T-helper 1 cell treated with Interleukin-12 subunit alpha and Interleukin-12 subunit beta and Interleukin-4 antibody, amounts not matched to agents 30 μg/mL and 1 μg/mL, for 36 hours (primary cell): ENCODE results near the gene FGF22.
A peak's percentile ranks its signal among the peaks of the same experiment; 100 is the strongest.
"Not testable (repeated sequence)": the region's sequence is repeated elsewhere in the genome, so short reads cannot be mapped to it uniquely, and the experiment has no call there.

Experiments used
- H3K27ac Mint-ChIP-seq: one replicate; pipeline ENCODE4 v1.8.0; 2021; ENCODE audit warnings: mild to moderate bottlenecking, mixed read lengths
- H3K27me3 Mint-ChIP-seq: one replicate; pipeline ENCODE4 v1.8.0; 2021; ENCODE audit warnings: low read depth, mixed read lengths
- H3K36me3 Mint-ChIP-seq: one replicate; pipeline ENCODE4 v1.8.0; 2021; ENCODE audit warnings: low read depth, mixed read lengths
- H3K4me1 Mint-ChIP-seq: one replicate; pipeline ENCODE4 v1.8.0; 2021; ENCODE audit warnings: low read depth, mixed read lengths
- H3K4me3 Mint-ChIP-seq: one replicate; pipeline ENCODE4 v1.8.0; 2021; ENCODE audit warnings: mild to moderate bottlenecking, moderate library complexity, mixed read lengths
- H3K9me3 Mint-ChIP-seq: one replicate; pipeline ENCODE4 v1.8.0; 2021; ENCODE audit warnings: mixed read lengths

FGF22 gene

DNA sequence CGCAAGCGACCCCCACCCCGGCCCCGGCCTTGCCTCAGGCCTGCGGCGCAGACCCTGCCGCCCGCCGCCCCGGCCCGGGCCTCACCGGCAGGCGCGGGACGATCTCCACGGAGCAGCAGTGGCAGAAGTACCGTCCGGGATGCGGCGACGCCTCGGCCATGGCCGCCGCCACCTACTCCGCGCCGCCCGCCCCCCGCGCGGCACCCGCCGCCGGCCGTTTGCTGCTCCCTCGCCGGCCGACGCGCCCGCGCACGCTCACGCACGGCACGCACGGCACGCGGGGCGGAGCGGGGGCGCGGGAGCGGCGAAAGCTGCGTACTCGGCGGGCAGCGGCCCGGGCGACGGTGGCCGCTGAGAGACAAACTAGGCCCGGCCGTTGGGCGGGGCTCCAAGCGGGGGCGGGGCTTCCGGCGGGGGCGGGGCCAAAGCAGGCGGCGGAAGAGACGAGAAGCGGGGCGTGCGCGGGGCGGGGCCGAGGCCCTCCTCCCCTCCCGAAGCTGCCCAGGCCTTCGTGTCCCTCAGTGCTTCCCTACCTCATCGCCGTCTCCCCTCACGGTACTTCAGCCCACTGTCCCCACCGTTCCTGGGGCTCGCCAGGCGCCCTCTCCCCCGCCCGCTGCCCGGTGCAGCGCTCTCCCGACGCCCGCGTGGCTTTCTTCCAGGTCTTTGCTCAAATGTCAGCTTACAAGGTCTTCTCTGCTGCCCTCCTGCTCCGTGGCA, 23.4 kb downstream of the FGF22 start, which contains the start of gene RNF126:
Gene RNF126 (minus strand): TSS at position 253 of the 720 bp plus-strand sequence. CDS start 93 bp downstream, at position 160.
- Mint-ChIP-seq H3K9me3 (no peaks in the 10 kb centered on the region), H3K4me1 (peaks cover 15% of the 10 kb centered on the region), H3K36me3 (peaks cover 9% of the 10 kb centered on the region), H3K27ac (peak within 1 kb of the TSS; percentile 96), H3K27me3 (peaks cover 3% of the 10 kb centered on the region), H3K4me3 (peak within 1 kb of the TSS; percentile 98)

DNA sequence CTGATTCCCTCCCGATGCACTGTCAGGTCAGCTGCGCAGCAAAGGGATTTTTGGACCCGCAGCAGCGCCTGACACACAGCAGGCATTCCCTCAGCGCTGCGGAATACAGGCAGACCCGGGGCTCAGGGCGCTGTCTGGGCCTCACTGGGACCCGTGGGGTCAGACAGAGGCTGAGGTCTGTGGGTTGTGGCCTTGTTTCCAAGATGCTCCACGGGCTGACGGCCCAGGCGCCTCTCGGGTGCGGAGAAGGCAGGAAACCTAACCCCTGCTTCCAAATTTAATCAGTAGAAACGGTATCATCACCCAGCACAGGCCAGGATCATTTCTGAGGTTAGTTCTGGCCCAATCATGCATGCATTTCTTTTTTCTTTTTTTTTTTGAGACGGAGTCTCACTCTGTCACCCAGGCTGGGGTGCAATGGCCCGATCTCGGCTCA, 24.0 kb downstream of the FGF22 start:
- Mint-ChIP-seq H3K27me3 (peaks cover 8% of the 10 kb centered on the region), H3K4me1 (peaks cover 15% of the 10 kb centered on the region), H3K4me3 (peak overlapping the region; percentile 78), H3K9me3 (no peaks in the 10 kb centered on the region), H3K36me3 (peaks cover 9% of the 10 kb centered on the region), H3K27ac (peak overlapping the region; percentile 85)

DNA sequence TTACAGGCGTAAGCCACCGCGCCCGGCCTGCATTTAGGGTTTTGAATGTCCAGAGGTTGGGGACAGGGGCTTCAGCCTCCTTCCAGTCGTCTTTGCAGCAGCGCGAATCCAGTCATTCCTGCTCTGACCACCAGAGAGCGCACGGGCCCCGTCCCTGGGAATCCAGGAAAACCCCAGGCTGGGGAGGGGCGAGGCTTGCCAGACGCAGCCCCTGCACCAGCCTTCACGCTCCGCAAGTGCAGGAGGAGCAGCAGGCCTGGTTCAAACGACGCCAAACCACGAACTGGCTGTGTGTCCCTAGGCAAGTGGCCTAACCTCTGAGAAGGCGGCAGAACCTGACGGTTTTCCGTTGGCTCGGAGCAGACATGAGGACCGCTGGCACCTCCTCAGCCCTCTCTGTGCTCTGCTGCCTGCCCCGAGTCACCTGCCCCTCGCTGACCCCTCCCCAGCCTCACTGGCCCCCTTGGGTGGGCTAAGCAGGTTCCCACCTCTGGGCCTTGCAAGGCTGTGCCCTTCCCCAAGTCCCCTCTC, 25.3 kb downstream of the FGF22 start:
- Mint-ChIP-seq H3K36me3 (peaks cover 9% of the 10 kb centered on the region), H3K9me3 (no peaks in the 10 kb centered on the region), H3K4me3 (peak overlapping the region; percentile 10), H3K4me1 (peaks cover 12% of the 10 kb centered on the region), H3K27me3 (peaks cover 14% of the 10 kb centered on the region), H3K27ac (peak overlapping the region; percentile 41)

DNA sequence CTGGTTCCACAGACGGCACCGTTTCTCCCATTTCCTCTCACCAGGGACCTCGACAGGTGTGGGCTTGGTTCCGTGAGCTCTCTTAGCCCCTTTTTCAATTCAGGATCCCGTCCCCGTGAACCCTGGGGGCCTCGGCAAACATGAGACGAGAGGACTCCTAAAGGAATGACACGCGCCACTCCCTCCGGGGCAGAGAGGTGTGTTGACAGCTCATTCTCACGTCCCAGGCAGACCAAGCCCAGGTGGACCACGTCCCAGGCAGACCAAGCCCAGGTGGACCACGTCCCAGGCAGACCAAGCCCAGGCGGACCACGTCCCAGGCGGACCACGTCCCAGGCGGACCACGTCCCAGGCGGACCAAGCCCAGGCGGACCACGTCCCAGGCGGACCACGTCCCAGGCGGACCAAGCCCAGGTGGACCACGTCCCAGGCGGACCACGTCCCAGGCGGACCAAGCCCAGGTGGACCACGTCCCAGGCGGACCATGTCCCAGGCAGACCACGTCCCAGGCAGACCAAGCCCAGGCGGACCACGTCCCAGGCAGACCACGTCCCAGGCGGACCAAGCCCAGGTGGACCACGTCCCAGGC, 27.4 kb downstream of the FGF22 start:
- H3K27ac Mint-ChIP-seq, H3K4me3 Mint-ChIP-seq, H3K4me1 Mint-ChIP-seq, H3K36me3 Mint-ChIP-seq, H3K9me3 Mint-ChIP-seq: not testable (repeated sequence)
- H3K27me3 Mint-ChIP-seq = peaks cover 14% of the 10 kb centered on the region

DNA sequence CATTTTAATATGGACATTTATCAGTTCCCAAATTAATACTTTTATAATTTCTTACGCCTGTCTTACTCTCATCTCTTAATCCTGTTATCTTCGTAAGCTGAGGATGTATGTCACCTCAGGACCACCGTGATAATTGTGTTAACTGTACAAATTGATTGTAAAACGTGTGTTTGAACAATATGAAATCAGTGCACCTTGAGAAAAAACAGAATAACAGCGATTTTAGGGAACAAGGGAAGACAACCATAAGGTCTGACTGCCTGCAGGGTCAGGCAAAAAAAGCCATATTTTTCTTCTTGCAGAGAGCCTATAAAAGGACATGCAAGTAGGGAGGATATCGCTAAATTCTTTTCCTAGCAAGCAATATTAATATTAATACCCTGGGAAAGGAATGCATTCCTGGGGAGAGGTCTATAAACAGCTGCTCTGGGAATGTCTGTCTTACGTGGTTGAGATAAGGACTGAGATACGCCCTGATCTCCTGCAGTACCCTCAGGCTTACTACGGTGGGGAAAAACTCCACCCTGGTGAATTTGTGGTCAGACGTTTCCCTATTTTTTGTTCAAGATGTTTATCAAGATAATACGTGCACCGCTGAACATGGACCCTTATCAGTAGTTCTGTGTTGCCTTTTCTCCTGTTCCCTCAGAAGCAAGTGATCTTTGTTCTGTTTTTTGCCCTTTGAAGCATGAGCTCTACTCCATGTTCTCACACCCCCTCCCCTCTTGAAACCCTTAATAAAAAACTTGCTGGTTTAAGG, 29.2 kb downstream of the FGF22 start:
- H3K4me3 Mint-ChIP-seq, H3K27ac Mint-ChIP-seq, H3K4me1 Mint-ChIP-seq, H3K9me3 Mint-ChIP-seq, H3K36me3 Mint-ChIP-seq: not testable (repeated sequence)
- peaks cover 14% of the 10 kb centered on the region for H3K27me3 Mint-ChIP-seq

DNA sequence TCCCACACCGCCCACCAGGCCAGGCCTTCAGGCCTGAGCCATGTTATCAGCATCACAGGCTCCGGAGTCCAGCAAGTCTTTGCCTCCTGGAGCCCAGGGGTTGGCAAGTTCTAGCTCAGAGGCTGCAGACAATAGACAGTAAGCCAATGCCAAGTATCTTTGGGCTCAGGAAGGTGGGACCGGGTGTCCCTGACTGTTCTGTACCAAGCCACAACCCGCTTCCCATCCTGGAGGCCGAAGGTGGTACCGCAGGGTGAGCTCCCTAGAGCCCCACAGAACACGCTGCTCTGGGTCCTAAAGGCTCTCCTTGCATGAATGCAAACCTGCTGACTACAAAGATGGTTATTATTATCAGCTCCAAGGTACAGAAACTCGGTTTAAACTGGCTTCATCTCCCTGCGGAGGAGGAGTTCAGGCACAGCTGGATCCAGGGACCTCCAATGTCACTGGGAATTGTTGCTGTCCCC, 31.0 kb downstream of the FGF22 start:
- Mint-ChIP-seq H3K9me3 (no peaks in the 10 kb centered on the region), H3K27me3 (peaks cover 22% of the 10 kb centered on the region), H3K27ac (no peak overlapping the region), H3K4me3 (no peak overlapping the region), H3K36me3 (no peaks in the 10 kb centered on the region), H3K4me1 (no peaks in the 10 kb centered on the region)

DNA sequence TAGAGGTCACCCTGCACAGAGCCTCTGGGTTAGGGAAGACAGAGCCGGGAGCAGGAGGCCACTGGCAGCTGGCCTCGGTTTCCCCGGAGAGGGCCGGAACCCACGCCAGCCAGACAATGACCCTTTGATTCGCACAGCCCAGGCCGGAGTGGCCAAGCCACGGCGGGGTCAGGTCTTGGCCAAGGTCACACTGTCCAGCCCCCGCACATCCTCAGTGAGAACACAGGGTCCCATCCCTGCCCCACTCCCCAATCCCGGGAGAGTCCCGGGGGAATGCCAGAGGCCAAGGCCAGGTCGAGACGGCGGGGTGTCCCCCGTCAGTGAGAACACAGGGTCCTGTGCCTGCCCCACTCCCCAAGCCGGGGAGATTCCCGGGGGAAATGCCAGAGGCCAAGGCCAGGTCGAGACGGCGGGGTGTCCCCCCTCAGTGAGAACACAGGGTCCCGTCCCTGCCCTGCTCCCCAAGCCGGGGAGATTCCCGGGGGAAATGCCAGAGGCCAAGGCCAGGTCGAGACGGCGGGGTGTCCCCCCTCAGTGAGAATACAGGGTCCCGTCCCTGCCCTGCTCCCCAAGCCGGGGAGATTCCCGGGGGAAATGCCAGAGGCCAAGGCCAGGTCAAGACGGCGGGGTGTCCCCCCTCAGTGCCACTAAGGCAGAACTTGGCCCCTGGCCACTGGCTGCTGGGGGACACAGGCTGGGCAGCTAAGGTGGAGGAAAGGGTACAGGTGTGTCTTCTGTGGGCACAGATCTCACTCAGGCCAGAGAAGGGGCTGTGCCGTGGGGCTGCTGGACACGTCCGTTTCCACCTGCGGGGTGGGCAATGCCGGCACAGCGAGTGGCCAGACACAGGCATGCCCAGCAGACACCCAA, 34.8 kb downstream of the FGF22 start:
- Mint-ChIP-seq H3K4me1 (no peaks in the 10 kb centered on the region), H3K4me3 (no peak overlapping the region), H3K27ac (no peak overlapping the region), H3K9me3 (no peaks in the 10 kb centered on the region), H3K36me3 (no peaks in the 10 kb centered on the region), H3K27me3 (peaks cover 16% of the 10 kb centered on the region)

DNA sequence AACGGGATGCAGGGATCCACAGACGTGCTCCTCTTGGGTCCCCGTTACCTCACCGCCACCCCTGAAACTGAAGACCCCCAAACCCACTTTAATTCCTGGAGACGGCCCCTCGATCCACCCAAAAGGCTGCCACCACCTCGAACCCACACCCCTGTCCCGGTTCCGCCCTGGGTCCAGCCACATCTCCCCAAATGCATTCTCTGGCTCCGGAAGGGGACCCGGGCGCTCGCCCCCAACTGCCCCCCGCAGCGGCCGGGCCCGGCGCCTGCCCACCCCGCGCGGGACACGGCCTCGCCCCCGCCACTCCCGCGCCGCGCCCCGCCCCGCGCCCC, 36.3 kb downstream of the FGF22 start:
- Mint-ChIP-seq H3K27me3 (peaks cover 16% of the 10 kb centered on the region), H3K4me1 (peaks cover 2% of the 10 kb centered on the region), H3K27ac (no peak overlapping the region), H3K9me3 (no peaks in the 10 kb centered on the region), H3K36me3 (no peaks in the 10 kb centered on the region), H3K4me3 (no peak overlapping the region)

DNA sequence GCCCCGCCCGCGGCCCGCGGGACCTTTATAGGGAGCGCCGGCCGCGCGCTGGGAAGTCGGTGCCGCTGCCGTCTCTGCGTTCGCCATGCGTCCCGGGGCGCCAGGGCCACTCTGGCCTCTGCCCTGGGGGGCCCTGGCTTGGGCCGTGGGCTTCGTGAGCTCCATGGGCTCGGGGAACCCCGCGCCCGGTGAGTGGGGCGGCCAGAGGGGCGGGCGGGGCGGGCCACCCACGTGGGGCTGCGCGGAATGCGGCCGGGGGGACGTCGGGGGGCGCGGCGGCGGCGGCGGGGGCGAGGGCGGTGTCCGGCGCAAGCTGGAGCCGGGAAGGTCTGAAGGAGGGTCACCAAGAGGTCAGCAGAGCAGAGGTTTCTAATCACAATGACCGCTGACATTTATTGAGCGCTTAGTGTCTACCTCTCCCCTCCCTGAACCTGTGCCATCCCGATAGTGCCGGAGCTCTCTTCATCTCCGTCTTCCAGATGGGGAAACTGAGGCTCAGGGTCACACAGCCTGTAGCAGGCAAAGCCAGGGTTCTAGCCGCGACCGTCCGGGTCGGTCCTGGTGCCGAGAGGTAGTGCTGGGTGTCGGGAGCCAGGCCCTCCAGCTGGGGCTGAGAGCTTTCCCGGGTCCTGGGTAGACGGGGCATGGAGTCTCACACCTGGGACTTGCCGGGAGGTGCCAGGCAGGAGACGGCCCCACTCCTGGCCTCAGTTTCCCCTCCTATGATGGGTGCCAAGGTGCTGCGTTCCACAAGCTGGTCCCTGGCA, 36.8 kb downstream of the FGF22 start, which contains the start of gene FSTL3:
Gene FSTL3 (plus strand): TSS at position 54 of the 767 bp plus-strand sequence. CDS start 32 bp downstream, at position 86.
- peak within 1 kb of the TSS; percentile 58 for H3K27ac Mint-ChIP-seq
- peaks cover 2% of the 10 kb centered on the region for H3K4me1 Mint-ChIP-seq
- H3K36me3 Mint-ChIP-seq = no peaks in the 10 kb centered on the region

DNA sequence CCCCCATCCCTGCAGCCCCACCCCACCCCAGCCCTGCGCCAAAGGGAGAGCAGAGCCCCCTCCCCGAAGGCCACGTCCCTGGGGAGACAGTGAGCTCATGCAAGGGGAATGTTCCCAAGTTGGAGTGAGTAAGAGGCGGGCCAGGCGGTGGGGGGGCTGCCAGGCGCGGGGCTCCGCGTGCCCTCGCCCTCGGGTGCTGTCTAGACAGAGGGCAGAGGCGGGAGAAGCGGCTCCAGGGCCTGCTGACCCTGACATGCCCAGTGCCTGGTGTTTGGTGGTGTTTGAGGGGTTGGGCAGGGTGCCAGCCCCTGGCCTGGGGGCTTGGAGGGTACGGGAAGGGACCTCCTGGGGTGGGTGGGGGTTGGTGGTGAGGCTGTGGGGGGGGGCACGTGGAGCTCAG, 37.5 kb downstream of the FGF22 start:
- H3K4me3 Mint-ChIP-seq = no peak overlapping the region
- no peaks in the 10 kb centered on the region for H3K9me3 Mint-ChIP-seq
- H3K36me3 Mint-ChIP-seq = no peaks in the 10 kb centered on the region
- H3K27ac Mint-ChIP-seq = no peak overlapping the region
- peaks cover 2% of the 10 kb centered on the region for H3K4me1 Mint-ChIP-seq
- peaks cover 16% of the 10 kb centered on the region for H3K27me3 Mint-ChIP-seq

More for the DNA sequence above, 36.8 kb downstream of the FGF22 start, which contains the start of gene FSTL3:
- Mint-ChIP-seq H3K4me3 (no peak within 1 kb of the TSS), H3K27me3 (peaks cover 16% of the 10 kb centered on the region), H3K9me3 (no peaks in the 10 kb centered on the region)

DNA sequence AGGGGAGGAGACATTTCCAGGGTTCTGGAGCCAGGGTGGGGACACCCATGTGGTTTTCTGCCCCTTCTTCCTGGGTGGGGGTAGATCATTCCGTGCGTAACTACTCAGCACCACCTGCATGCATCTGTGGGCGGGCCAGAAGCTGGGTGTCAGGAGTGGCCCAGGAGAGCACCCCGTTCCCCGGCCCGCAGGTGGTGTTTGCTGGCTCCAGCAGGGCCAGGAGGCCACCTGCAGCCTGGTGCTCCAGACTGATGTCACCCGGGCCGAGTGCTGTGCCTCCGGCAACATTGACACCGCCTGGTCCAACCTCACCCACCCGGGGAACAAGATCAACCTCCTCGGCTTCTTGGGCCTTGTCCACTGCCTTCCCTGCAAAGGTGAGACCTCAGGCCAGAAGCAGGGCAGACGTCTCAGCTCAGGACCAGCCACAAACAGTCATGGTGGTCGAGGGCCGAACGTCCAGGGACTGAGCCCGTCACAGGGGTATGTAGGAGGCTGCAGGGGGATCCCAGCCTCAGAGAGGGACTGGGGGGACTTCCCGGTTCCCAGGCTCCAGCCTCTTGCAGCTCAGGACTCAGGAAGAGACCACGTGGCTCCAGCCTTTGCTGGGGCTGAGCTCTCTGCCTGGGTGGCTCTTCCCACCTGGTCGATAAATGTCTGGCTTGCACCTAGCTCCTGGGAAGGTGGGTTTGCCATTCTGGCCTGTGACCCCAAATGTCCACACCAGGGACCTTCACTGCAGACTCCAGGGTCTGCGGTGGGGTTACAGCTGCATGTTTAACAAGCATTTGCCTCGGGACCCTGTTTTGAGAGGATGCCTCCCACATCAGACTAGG, 38.1 kb downstream of the FGF22 start:
- Mint-ChIP-seq H3K4me1 (peaks cover 2% of the 10 kb centered on the region), H3K36me3 (no peaks in the 10 kb centered on the region), H3K9me3 (no peaks in the 10 kb centered on the region), H3K27me3 (peaks cover 16% of the 10 kb centered on the region), H3K27ac (no peak overlapping the region), H3K4me3 (no peak overlapping the region)

DNA sequence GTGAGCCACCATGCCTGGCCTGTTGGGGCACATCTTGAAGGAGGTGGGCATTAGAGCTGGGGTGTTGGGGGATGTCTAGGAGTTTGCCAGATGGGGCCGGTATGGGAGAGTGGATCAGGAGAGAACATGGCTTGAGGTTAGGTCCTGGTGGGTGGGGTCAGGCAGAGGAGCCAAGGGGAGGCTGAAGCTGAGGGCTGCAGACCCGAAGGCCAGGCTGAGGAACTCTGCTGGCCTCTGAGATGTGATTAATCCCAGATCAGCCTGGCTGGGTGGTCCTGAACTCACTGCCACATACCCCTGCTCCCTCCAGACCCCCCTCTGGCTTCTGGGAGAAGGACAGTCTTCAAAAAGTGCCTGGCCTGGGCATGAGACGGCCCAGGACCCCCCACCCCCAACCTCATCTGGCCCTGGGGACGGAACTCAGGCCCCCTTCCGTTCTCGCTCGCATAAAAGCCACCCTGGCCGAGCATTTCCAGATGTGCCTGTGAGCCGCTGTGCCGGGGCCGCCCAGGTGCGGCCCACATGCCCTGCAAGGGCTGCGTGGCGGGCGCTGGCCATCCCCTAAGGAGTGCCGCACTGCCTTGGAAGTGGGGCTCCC, 39.2 kb downstream of the FGF22 start:
- Mint-ChIP-seq H3K27me3 (peaks cover 16% of the 10 kb centered on the region), H3K27ac (no peak overlapping the region), H3K9me3 (no peaks in the 10 kb centered on the region), H3K4me1 (peaks cover 2% of the 10 kb centered on the region), H3K4me3 (peak overlapping the region; percentile 72), H3K36me3 (no peaks in the 10 kb centered on the region)
